Gastrocnemius medialis (tissue), 4 donors: ENCODE results near the gene WNT7A. TPM values are rescaled to one million over a fixed set of nuclear protein-coding genes. Genes with fewer than 3 reads are reported as not detected.

ENCODE experiments used
- ATAC-seq, 2 donors: fragments of 150-250 bp; one replicate each; pipeline ENCODE4 v1.9.1; 2016
- DNase-seq, 2 donors: peaks; one replicate each; pipeline ENCODE4 v3.0.0-alpha.2; 2019
- H3K27ac ChIP-seq, 4 donors: fragments of 200-600 bp; sonication (generic); 1 replicate in 1 of 4; 2 replicates in 3 of 4; pipeline ENCODE4 v1.5.1; 2016 to 2018; ENCODE audit warnings: mild to moderate bottlenecking in 2 of 4, moderate library complexity in 1 of 4
- H3K27me3 ChIP-seq, 3 donors: fragments of 200-600 bp; sonication (generic) in 2 of 3; 1 replicate in 1 of 3; 2 replicates in 2 of 3; pipeline versions ENCODE4 v1.5.1 to v1.6.0; 2016 to 2019; ENCODE audit warnings: mild to moderate bottlenecking in 1 of 3, moderate library complexity in 1 of 3
- H3K36me3 ChIP-seq, 2 donors: fragments of 200-600 bp; sonication (generic) in 1 of 2; one replicate each; pipeline ENCODE4 v1.5.1; 2017 to 2018
- H3K4me1 ChIP-seq, 2 donors: fragments of 200-600 bp; sonication (generic) in 1 of 2; one replicate each; pipeline ENCODE4 v1.5.1; 2016 to 2017; ENCODE audit warnings: mild to moderate bottlenecking in 2 of 2
- H3K4me3 ChIP-seq, 4 donors: fragments of 200-600 bp; sonication (generic) in 3 of 4; 1 replicate in 1 of 4; 2 replicates in 3 of 4; pipeline ENCODE4 v1.5.1; 2016 to 2019; ENCODE audit warnings: mild to moderate bottlenecking in 2 of 4
- H3K9me3 ChIP-seq, 3 donors: fragments of 200-600 bp; sonication (generic) in 2 of 3; 1 replicate in 1 of 3; 2 replicates in 2 of 3; pipeline ENCODE4 v1.5.1; 2016 to 2019
- POLR2A ChIP-seq, 2 donors: fragments of 450-650 bp; IDR thresholded peaks; one replicate each; pipeline ENCODE4 v1.6.1; 2017; ENCODE audit warnings: antibody characterized with exemption in 2 of 2, mild to moderate bottlenecking in 2 of 2, moderate library complexity in 2 of 2
- in situ Hi-C, 4 donors: fragments of 200-750 bp; cut with MboI; loops; one replicate each; pipeline versions ENCODE4 v1.15.0 to v1.8.0; 2017; ENCODE audit warnings: low sequenced_read_pairs in 4 of 4
- intact Hi-C: fragments of 100-400 bp; cut with DNase I; formaldehyde crosslinking; loops from one replicate; pipeline ENCODE4 v1.15.1; 2023; ENCODE audit warnings: low total_unique reads
- total RNA-seq, 4 donors: library from RNA; depleted of rRNA; stranded (reverse); fragments of >200 nt; gene quantifications; one replicate each; pipeline versions ENCODE4 v1.1.0 to v1.2.3, GENCODE V29; 2016
- TF ChIP-seq, protein P1 (sequence below), 5 experiments: fragments of 450-650 bp in 3 of 5; fragments of 200-600 bp in 2 of 5; sonication (generic) in 2 of 5; IDR thresholded peaks in 4 of 5; conservative IDR thresholded peaks in 1 of 5; 1 replicate in 4 of 5; 2 replicates in 1 of 5; pipeline ENCODE4 v1.5.1; 2016 to 2019; ENCODE audit warnings: antibody characterized with exemption in 5 of 5, mild to moderate bottlenecking in 3 of 5, moderate library complexity in 3 of 5

The WNT7A gene
- total RNA-seq, 4 donors from 2014 or later = not detected

DNA sequence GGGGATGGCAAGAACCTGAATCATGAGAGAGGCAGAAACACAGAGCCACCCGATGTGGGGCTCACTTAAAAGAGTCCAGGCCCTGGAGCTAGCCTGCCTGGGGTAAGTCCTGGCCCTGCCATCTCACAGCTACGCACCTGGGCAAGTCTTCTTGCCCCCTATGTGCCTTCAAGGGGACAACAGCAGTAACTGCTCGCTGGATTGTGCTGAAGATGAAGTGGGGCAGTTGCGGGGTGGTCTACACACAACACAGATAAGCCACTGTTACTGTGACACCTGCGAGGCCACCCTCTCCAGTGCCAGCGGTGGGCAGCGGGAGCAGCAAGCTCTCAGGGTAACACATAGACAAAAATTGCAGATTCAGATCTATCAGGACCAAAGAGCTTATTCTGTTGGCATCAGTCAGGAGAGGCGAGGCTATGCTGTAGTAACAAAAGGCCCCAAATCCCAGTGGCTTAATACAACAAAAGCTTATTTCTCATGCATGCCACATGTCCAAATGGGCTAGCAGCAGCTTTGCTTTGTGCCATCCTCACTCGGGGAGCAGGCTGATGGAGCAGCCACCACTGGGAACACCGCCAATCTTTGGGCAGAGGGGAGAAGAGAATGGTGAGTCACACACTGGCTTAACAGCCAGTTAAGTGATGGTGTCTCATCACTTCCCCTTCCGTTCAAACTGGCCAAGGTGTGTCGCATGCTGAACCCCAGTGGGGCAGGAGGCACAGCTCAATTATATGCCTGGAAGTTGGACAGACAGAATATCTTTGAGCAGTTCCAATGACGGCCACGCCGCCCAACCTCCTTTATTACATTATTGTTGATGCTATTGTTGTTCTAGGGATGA is 78.3 kb downstream of the WNT7A start:
- in situ Hi-C loops = no loop called here

DNA sequence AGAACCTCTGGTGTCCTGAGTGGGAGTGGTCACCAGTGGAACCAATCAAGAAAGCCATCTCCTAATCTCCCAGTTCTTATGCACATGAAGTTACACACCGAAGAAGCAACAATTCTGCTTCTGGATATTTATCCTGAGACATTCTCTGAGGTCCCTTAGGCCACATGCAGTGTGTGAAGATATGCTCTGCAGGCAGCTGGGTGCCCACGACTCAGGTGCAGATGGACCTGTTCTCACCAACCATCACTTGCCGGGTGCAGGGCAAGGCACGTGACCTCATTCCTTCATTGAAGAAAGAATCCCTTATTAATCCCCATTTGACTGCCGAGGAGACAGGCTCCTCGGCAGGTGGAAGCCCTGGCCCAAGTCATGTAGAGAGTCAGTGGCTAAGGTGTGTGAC is 79.8 kb downstream of the WNT7A start:
- DNase-seq (no peak), ATAC-seq (no peak)
- H3K4me1 ChIP-seq = no peaks in the 10 kb centered on the region
- in situ Hi-C loops = no loop called here
- H3K9me3 ChIP-seq = no peaks in the 10 kb centered on the region
- no peak overlapping the region for H3K4me3 ChIP-seq
- H3K27me3 ChIP-seq = no peaks in the 10 kb centered on the region
- TF ChIP-seq POLR2A (IDR thresholded peaks at IDR 0.05) = no peak
- TF ChIP-seq, protein P1, sequence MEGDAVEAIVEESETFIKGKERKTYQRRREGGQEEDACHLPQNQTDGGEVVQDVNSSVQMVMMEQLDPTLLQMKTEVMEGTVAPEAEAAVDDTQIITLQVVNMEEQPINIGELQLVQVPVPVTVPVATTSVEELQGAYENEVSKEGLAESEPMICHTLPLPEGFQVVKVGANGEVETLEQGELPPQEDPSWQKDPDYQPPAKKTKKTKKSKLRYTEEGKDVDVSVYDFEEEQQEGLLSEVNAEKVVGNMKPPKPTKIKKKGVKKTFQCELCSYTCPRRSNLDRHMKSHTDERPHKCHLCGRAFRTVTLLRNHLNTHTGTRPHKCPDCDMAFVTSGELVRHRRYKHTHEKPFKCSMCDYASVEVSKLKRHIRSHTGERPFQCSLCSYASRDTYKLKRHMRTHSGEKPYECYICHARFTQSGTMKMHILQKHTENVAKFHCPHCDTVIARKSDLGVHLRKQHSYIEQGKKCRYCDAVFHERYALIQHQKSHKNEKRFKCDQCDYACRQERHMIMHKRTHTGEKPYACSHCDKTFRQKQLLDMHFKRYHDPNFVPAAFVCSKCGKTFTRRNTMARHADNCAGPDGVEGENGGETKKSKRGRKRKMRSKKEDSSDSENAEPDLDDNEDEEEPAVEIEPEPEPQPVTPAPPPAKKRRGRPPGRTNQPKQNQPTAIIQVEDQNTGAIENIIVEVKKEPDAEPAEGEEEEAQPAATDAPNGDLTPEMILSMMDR (IDR thresholded peaks at IDR 0.05 in 4 of 5, conservative IDR thresholded peaks at IDR 0.05 in 1 of 5) = no peak
- intact Hi-C loops = no loop called here
- H3K36me3 ChIP-seq = no peaks in the 10 kb centered on the region
- H3K27ac ChIP-seq = no peak overlapping the region

More for the DNA sequence above, 78.3 kb downstream of the WNT7A start:
- Histone ChIP-seq H3K9me3 (no peaks in the 10 kb centered on the region), H3K4me1 (no peaks in the 10 kb centered on the region), H3K4me3 (no peak overlapping the region), H3K27me3 (no peaks in the 10 kb centered on the region), H3K36me3 (no peaks in the 10 kb centered on the region), H3K27ac (no peak overlapping the region)
- no peak for TF ChIP-seq POLR2A (IDR thresholded peaks at IDR 0.05)
- TF ChIP-seq, protein P1 (IDR thresholded peaks at IDR 0.05 in 4 of 5, conservative IDR thresholded peaks at IDR 0.05 in 1 of 5) = no peak
- intact Hi-C loops = no loop called here
- no peak for ATAC-seq
- no peak for DNase-seq

DNA sequence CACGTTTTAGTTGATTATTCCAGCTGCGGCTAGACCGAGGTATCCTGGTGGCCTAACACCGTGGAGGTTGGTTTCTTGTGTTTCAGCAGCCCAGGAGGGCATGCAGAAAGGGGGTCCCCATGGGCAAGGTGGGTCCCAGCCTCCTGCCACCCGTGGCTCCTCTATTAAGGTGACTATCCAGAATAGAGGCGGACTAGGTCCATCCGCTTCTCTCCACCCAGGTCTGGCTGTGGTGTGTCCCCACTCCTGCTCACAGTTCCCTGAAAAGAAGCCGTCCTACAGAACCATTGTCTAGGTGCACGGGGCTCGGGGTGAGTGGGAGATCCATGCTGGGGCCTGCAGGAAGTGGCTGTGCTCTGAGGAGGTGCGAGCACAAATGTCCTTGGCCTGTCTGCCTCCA is 81.5 kb downstream of the WNT7A start:
- intact Hi-C loops = no loop called here

DNA sequence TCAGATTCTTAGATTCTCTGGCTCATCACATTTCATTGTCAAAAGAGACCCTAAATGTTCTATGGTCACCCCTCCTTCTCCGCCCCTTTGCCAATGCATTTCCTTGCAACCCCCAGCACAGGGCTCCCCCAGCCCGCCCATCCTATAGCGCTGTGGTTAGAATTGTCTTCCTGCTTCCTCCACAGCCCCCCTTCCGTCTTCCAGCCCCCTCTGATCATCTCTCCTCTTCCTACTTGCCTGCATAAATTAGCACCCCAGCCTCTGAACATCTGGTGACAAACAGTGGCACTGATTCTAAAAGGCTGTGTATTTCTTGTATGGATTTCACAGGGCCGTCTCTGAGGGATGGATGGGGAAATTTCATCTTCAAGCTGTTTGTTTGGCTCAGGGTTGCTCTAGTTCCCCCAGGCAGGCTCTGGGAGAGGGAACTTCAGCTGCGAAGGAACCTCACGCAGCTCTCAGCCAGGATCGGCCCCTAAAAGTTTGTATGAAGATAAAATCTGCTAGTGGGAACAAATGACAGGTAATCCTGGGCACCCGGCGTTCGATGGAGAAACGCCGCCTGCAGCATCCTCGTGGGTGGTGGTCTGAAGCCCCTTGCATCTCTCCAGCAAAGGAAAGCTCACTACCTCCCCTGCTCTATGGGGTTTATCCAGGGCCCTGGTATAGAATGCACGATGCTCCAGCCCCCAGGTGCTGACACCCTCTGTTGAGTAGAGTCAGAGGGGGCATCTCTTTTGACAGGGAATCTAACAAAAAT is 83.0 kb downstream of the WNT7A start:
- intact Hi-C loops (no loop called here), in situ Hi-C loops (no loop called here)
- no peak overlapping the region for H3K4me3 ChIP-seq
- TF ChIP-seq, protein P1 (IDR thresholded peaks at IDR 0.05 in 4 of 5, conservative IDR thresholded peaks at IDR 0.05 in 1 of 5) = no peak
- TF ChIP-seq POLR2A (IDR thresholded peaks at IDR 0.05) = no peak
- H3K27ac ChIP-seq = no peak overlapping the region
- DNase-seq (no peak), ATAC-seq (no peak)
- H3K4me1 ChIP-seq = no peaks in the 10 kb centered on the region
- H3K9me3 ChIP-seq = no peaks in the 10 kb centered on the region
- no peaks in the 10 kb centered on the region for H3K36me3 ChIP-seq
- peaks cover 4 to 14% (median 10%) of the 10 kb centered on the region in 3 donors for H3K27me3 ChIP-seq

More for the DNA sequence above, 81.5 kb downstream of the WNT7A start:
- Histone ChIP-seq H3K27ac (no peak overlapping the region), H3K27me3 (peaks cover 0 to 5% (median 5%) of the 10 kb centered on the region in 3 donors), H3K4me3 (no peak overlapping the region), H3K4me1 (no peaks in the 10 kb centered on the region), H3K9me3 (no peaks in the 10 kb centered on the region), H3K36me3 (no peaks in the 10 kb centered on the region)
- ATAC-seq = no peak
- TF ChIP-seq POLR2A (IDR thresholded peaks at IDR 0.05) = no peak
- TF ChIP-seq, protein P1 (IDR thresholded peaks at IDR 0.05 in 4 of 5, conservative IDR thresholded peaks at IDR 0.05 in 1 of 5) = no peak
- no peak for DNase-seq
- in situ Hi-C loops = no loop called here
